HEK293 (cell line): ENCODE data around the gene DIP2B.

Experiments
- CTCF ChIA-PET: fragments of 350-600 bp; formaldehyde crosslinking; extraction: SDS; loops from one replicate; lab custom pipeline; 2021; ENCODE audit warnings: antibody characterized with exemption; lab: Yijun Ruan, JAX
- POLR2A ChIA-PET: fragments of 300-600 bp; formaldehyde crosslinking; extraction: SDS; loops from one replicate; lab custom pipeline; 2020; ENCODE audit warnings: antibody characterized with exemption, inconsistent platforms; lab: Yijun Ruan, JAX
- H3K27ac ChIP-seq: fragments of 200-500 bp; sonication (Bioruptor generic); 2 replicates; pipeline ENCODE4 v1.5.1; 2014; ENCODE audit warnings: low read depth, low read length, control low read depth, inconsistent platforms; ENCODE audit errors: extremely low read depth
- H3K36me3 ChIP-seq, 2 experiments: fragments of 200-500 bp in 1 of 2; sonication (Bioruptor generic) in 1 of 2; 1 replicate in 1 of 2; 2 replicates in 1 of 2; pipeline ENCODE4 v1.5.1; 2014 to 2017; ENCODE audit warnings: inconsistent platforms in 2 of 2, low read length in 2 of 2; ENCODE audit not compliant: control insufficient read depth in 2 of 2, insufficient read depth in 1 of 2
- H3K4me1 ChIP-seq: fragments of 200-500 bp; sonication (Bioruptor generic); 2 replicates; pipeline ENCODE4 v1.5.1; 2014; ENCODE audit warnings: mild to moderate bottlenecking, low read length, inconsistent platforms; ENCODE audit not compliant: control insufficient read depth, insufficient read depth
- H3K4me3 ChIP-seq: 2 replicates; pipeline ENCODE4 v1.5.1; 2011; ENCODE audit warnings: low read depth, mild to moderate bottlenecking, control low read depth, low read length, moderate library complexity
- H3K9me3 ChIP-seq: fragments of 200-500 bp; sonication (Bioruptor generic); 2 replicates; pipeline ENCODE4 v1.5.1; 2014; ENCODE audit warnings: low read depth, low read length, inconsistent platforms; ENCODE audit not compliant: control insufficient read depth, insufficient read depth
- KLF10 ChIP-seq: fragments of 450-650 bp; IDR thresholded peaks from 2 replicates; pipeline ENCODE4 v1.5.1; 2018; ENCODE audit warnings: missing biosample characterization, mild to moderate bottlenecking, missing genetic modification characterization
- MYNN ChIP-seq: fragments of 450-650 bp; formaldehyde crosslinking; IDR thresholded peaks from 2 replicates; pipeline ENCODE4 v1.5.1; 2016; ENCODE audit warnings: missing biosample characterization, missing genetic modification characterization, borderline replicate concordance
- TCF7L2 ChIP-seq: IDR thresholded peaks from 2 replicates; pipeline ENCODE4 v1.6.1; 2011; ENCODE audit warnings: low read depth, mild to moderate bottlenecking, inconsistent platforms, low read length, moderate library complexity, borderline replicate concordance
- ZBTB17 ChIP-seq: fragments of 450-650 bp; formaldehyde crosslinking; IDR thresholded peaks from 2 replicates; pipeline ENCODE4 v1.5.1; 2016; ENCODE audit warnings: missing biosample characterization, missing genetic modification characterization
- ZBTB7A ChIP-seq: fragments of 450-650 bp; formaldehyde crosslinking; IDR thresholded peaks from 2 replicates; pipeline ENCODE4 v1.5.1; 2016; ENCODE audit warnings: low read depth, missing biosample characterization, missing genetic modification characterization
- ZFHX2 ChIP-seq: fragments of 450-650 bp; formaldehyde crosslinking; conservative IDR thresholded peaks from 2 replicates; pipeline ENCODE4 v1.5.1; 2016; ENCODE audit warnings: missing biosample characterization, missing genetic modification characterization
- ZFP41 ChIP-seq: fragments of 450-650 bp; formaldehyde crosslinking; IDR thresholded peaks from 2 replicates; pipeline ENCODE4 v1.5.1; 2016; ENCODE audit warnings: missing biosample characterization, missing genetic modification characterization, borderline replicate concordance
- ZFP69B ChIP-seq: fragments of 450-650 bp; formaldehyde crosslinking; IDR thresholded peaks from 2 replicates; pipeline ENCODE4 v1.5.1; 2016; ENCODE audit warnings: missing biosample characterization, missing genetic modification characterization
- ZNF146 ChIP-seq: fragments of 450-650 bp; formaldehyde crosslinking; IDR thresholded peaks from 2 replicates; pipeline ENCODE4 v1.5.1; 2016; ENCODE audit warnings: missing biosample characterization, missing genetic modification characterization
- ZNF223 ChIP-seq: fragments of 450-650 bp; formaldehyde crosslinking; IDR thresholded peaks from 2 replicates; pipeline ENCODE4 v1.5.1; 2016; ENCODE audit warnings: missing biosample characterization, missing genetic modification characterization
- ZNF23 ChIP-seq: fragments of 450-650 bp; formaldehyde crosslinking; IDR thresholded peaks from 2 replicates; pipeline ENCODE4 v1.5.1; 2016; ENCODE audit warnings: missing biosample characterization, missing genetic modification characterization, borderline replicate concordance
- ZNF366 ChIP-seq: fragments of 450-650 bp; formaldehyde crosslinking; conservative IDR thresholded peaks from 2 replicates; pipeline ENCODE4 v1.5.1; 2016; ENCODE audit warnings: missing biosample characterization, missing genetic modification characterization
- ZNF37A ChIP-seq: fragments of 450-650 bp; IDR thresholded peaks from 2 replicates; pipeline ENCODE4 v1.5.1; 2018; ENCODE audit warnings: missing biosample characterization, missing genetic modification characterization
- ZNF423 ChIP-seq: fragments of 450-650 bp; formaldehyde crosslinking; IDR thresholded peaks from 2 replicates; pipeline ENCODE4 v1.5.1; 2016; ENCODE audit warnings: missing biosample characterization, missing genetic modification characterization
- ZNF426 ChIP-seq: fragments of 450-650 bp; formaldehyde crosslinking; IDR thresholded peaks from 2 replicates; pipeline ENCODE4 v1.5.1; 2017; ENCODE audit warnings: missing biosample characterization, missing genetic modification characterization, mild to moderate bottlenecking, inconsistent platforms, moderate library complexity
- ZNF521 ChIP-seq: fragments of 450-650 bp; formaldehyde crosslinking; IDR thresholded peaks from 2 replicates; pipeline ENCODE4 v1.5.1; 2017; ENCODE audit warnings: missing biosample characterization, mild to moderate bottlenecking, missing genetic modification characterization
- ZNF624 ChIP-seq: fragments of 450-650 bp; formaldehyde crosslinking; IDR thresholded peaks from 2 replicates; pipeline ENCODE4 v1.5.1; 2017; ENCODE audit warnings: missing biosample characterization, missing genetic modification characterization
- ZNF626 ChIP-seq: fragments of 450-650 bp; sonication (Bioruptor Pico); formaldehyde crosslinking; IDR thresholded peaks from 2 replicates; pipeline ENCODE4 v1.5.1; 2018; ENCODE audit warnings: missing biosample characterization, missing genetic modification characterization, inconsistent platforms
- ZNF677 ChIP-seq: fragments of 450-650 bp; IDR thresholded peaks from 2 replicates; pipeline ENCODE4 v1.5.0; 2018; ENCODE audit warnings: missing biosample characterization, mild to moderate bottlenecking, missing genetic modification characterization, moderate library complexity
- ZNF747 ChIP-seq: fragments of 450-650 bp; formaldehyde crosslinking; IDR thresholded peaks from 2 replicates; pipeline ENCODE4 v1.5.1; 2016; ENCODE audit warnings: missing biosample characterization, missing genetic modification characterization
- ZNF768 ChIP-seq: fragments of 450-650 bp; formaldehyde crosslinking; IDR thresholded peaks from 2 replicates; pipeline ENCODE4 v1.5.1; 2018; ENCODE audit warnings: missing biosample characterization, mild to moderate bottlenecking, missing genetic modification characterization
- TF ChIP-seq, protein P1 (sequence below): fragments of 450-650 bp; formaldehyde crosslinking; IDR thresholded peaks from 2 replicates; pipeline ENCODE4 v1.5.1; 2016; ENCODE audit warnings: missing biosample characterization, missing genetic modification characterization
- TF ChIP-seq, protein P2 (sequence below): fragments of 450-650 bp; formaldehyde crosslinking; IDR thresholded peaks from 2 replicates; pipeline ENCODE4 v1.5.1; 2017; ENCODE audit warnings: missing biosample characterization, missing genetic modification characterization

The DIP2B gene

DNA sequence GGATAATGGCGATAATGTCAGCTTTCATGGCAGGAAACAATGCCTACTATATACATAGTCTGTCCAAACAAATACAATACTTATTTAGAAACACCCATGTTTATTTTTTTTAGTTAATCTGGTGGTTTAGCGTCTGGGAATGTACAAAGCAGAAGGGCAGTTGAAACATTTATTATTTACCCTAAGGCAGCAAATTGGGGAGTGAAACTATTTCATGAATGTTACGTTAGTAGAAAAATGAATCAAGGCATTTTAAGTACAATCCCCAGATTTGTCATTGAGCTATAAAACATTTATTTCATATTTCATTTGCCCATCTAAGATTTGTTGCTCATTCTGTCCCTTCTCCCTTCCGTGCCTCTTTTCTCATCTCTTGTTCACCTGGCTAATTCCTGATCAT is 172.0 kb downstream of the DIP2B start:
- ChIA-PET POLR2A (no interaction called here), CTCF (interaction anchor here (0.6 to 1.7 kb wide), 2 partner anchors 10 to 506 kb away, joined by 3 to 6 read pairs; no protein-coding TSS in a partner anchor)
- H3K4me1 ChIP-seq: no peaks in the 10 kb centered on the region
- no peaks in the 10 kb centered on the region for H3K9me3 ChIP-seq
- H3K27ac ChIP-seq: no peak overlapping the region
- H3K36me3 ChIP-seq: peaks cover 17 to 32% of the 10 kb centered on the region in 2 experiments
- no peak overlapping the region for H3K4me3 ChIP-seq
- TF ChIP-seq ZNF626 (tag by site-specific recombination): no peak
- TF ChIP-seq, protein P1, sequence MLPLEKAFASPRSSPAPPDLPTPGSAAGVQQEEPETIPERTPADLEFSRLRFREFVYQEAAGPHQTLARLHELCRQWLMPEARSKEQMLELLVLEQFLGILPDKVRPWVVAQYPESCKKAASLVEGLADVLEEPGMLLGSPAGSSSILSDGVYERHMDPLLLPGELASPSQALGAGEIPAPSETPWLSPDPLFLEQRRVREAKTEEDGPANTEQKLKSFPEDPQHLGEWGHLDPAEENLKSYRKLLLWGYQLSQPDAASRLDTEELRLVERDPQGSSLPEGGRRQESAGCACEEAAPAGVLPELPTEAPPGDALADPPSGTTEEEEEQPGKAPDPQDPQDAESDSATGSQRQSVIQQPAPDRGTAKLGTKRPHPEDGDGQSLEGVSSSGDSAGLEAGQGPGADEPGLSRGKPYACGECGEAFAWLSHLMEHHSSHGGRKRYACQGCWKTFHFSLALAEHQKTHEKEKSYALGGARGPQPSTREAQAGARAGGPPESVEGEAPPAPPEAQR: no peak
- TF ChIP-seq KLF10 (tag by site-specific recombination): no peak
- TF ChIP-seq ZNF23: no peak
- no peak for TF ChIP-seq ZFP69B (tag by site-specific recombination)
- no peak for TF ChIP-seq ZNF223 (tag by site-specific recombination)
- TF ChIP-seq ZNF521 (tag by site-specific recombination): no peak
- TF ChIP-seq ZNF423 (tag by site-specific recombination): no peak
- TF ChIP-seq TCF7L2: no peak

DNA sequence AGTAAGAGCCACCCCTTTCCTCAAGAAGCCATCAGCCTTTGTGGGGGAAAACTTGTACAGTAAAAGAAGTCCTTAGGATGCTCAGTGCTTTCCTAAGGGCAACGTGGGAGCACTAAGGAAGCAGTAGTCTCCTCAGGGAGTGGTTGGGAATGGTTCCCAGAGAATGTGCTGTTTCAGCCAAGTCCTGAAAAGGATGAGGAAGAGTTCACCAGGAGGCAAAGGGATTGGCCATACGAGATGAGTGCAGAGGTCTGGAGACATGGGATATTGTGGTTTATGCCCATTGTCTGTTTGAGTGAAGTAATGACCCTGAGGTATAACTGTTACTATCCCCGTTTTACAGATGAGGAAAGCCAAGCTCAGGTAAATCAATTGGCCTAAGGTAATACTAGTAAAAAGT is 173.1 kb downstream of the DIP2B start:
- no peaks in the 10 kb centered on the region for H3K9me3 ChIP-seq
- no peak overlapping the region for H3K4me3 ChIP-seq
- no peak overlapping the region for H3K27ac ChIP-seq
- H3K36me3 ChIP-seq: peaks cover 17 to 34% of the 10 kb centered on the region in 2 experiments
- ChIA-PET CTCF (no interaction called here), POLR2A (no interaction called here)
- no peaks in the 10 kb centered on the region for H3K4me1 ChIP-seq
- TF ChIP-seq ZNF677 (tag by site-specific recombination): no peak

DNA sequence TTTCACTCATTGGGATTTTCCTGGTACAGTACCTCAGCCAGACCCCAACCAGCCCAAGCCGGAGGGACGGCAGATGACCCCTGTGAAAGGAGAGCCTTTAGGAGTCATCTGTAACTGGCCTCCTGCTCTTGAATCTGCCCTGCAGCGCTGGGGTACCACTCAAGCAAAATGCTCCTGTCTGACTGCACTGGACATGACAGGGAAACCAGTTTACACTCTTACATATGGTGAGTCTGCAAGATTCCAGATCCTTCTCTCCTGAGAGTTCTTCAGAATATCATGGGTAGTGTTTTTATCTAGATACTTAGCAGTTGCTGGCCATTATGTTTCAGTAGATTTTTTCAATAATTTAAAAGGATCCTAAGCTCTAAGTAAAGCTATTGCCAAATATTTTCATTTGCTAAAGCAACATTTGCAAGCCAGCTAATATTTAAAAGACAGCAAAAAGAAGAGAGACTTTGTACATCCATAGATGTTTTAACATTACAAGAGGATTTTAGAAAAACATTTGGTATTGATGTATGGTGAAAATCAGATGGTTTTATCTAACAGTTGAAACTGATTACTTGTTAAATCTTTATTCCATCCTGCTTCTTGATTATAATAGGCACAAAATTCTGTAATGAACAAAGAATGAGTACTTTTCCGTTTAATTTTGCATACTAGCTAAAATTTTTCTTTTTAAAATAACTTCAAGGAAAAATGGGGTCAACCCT is 174.0 kb downstream of the DIP2B start:
- H3K9me3 ChIP-seq: no peaks in the 10 kb centered on the region
- TF ChIP-seq ZNF146 (tag by site-specific recombination) (no peak), ZNF23 (no peak), ZNF426 (tag by site-specific recombination) (no peak), ZFP41 (tag by site-specific recombination) (no peak), ZNF747 (no peak), ZNF37A (tag by site-specific recombination) (no peak), ZNF624 (tag by site-specific recombination) (no peak), ZBTB17 (tag by site-specific recombination) (no peak), MYNN (tag by site-specific recombination) (no peak), ZFHX2 (tag by site-specific recombination) (no peak), ZNF366 (tag by site-specific recombination) (no peak), ZNF768 (tag by site-specific recombination) (no peak), ZBTB7A (tag by site-specific recombination) (no peak)
- TF ChIP-seq, protein P2, sequence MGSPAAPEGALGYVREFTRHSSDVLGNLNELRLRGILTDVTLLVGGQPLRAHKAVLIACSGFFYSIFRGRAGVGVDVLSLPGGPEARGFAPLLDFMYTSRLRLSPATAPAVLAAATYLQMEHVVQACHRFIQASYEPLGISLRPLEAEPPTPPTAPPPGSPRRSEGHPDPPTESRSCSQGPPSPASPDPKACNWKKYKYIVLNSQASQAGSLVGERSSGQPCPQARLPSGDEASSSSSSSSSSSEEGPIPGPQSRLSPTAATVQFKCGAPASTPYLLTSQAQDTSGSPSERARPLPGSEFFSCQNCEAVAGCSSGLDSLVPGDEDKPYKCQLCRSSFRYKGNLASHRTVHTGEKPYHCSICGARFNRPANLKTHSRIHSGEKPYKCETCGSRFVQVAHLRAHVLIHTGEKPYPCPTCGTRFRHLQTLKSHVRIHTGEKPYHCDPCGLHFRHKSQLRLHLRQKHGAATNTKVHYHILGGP (tag by site-specific recombination): no peak
- H3K4me1 ChIP-seq: no peaks in the 10 kb centered on the region
- H3K4me3 ChIP-seq: no peak overlapping the region
- peaks cover 18 to 34% of the 10 kb centered on the region in 2 experiments for H3K36me3 ChIP-seq
- ChIA-PET POLR2A (no interaction called here), CTCF (interaction anchor here (0.6 kb wide), 1 partner anchor 169 kb away, joined by 3 read pairs; no protein-coding TSS in a partner anchor)
- no peak overlapping the region for H3K27ac ChIP-seq
